ENCODE results near the gene B4GALT1. TPM values are rescaled to one million over a fixed set of nuclear protein-coding genes. Genes with fewer than 3 reads are reported as not detected.

B4GALT1 gene
- total and polyA plus RNA-seq, 8 donors, result 6.4 to 125 (median 24.9) TPM

- TF ChIP-seq POLR2A (IDR thresholded peaks at IDR 0.05) (no peak), POLR2AphosphoS5 (IDR thresholded peaks at IDR 0.05) (peak in 2 of 3 donors; percentile 68 to 86)
- DNase-seq, result peak; percentile 68 to 69
- H3K4me1 ChIP-seq, result peaks cover 30 to 51% (median 39%) of the 10 kb centered on the region in 4 donors
- 31 to 52% (median 33%) methylated on average over 3 of the region's 3 CpGs for WGBS, 5 donors
- no peak overlapping the region for H3K4me3 ChIP-seq
- intact Hi-C loops (cut with DNase I; ENCODE audit: low total_unique reads), result no loop called here
- no peaks in the 10 kb centered on the region for H3K9me3 ChIP-seq
- peak overlapping the region; percentile 57 to 86 (median 77) for H3K27ac ChIP-seq
- H3K27me3 ChIP-seq, result no peaks in the 10 kb centered on the region
- H3K36me3 ChIP-seq, result no peaks in the 10 kb centered on the region
Measured at GRCh38 chr9:33186457-33187168, 19.5 kb upstream of the B4GALT1 start.

DNA sequence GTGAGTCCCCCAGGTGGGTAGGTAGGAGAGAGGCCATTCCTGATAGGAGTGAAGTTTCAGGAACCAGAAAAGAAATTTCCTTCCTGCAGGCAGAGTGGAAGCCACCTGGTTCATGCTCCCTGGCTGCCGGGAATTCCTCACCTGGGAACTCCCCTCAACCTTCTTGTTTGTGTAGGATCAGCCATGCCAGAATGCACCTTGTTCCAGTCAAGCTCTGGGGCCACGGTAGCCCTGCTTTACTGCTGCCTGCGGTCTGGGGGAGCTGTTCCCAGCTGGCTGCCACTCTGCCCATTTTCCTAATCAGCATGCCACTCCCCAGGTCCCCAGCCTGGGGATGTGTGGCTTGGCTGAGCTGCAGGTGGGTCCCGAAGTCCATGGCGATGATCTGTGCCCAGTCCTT lies 18.7 kb upstream of the B4GALT1 start:
- Histone ChIP-seq H3K27me3 (no peaks in the 10 kb centered on the region), H3K4me3 (no peak overlapping the region), H3K9me3 (no peaks in the 10 kb centered on the region), H3K36me3 (no peaks in the 10 kb centered on the region), H3K4me1 (peaks cover 30 to 51% (median 41%) of the 10 kb centered on the region in 4 donors), H3K27ac (peak overlapping the region; percentile 57 to 86 (median 77))
- TF ChIP-seq CTCF (IDR thresholded peaks at IDR 0.05) (no peak), POLR2AphosphoS5 (IDR thresholded peaks at IDR 0.05) (peak in 2 of 3 donors; percentile 24 to 52), POLR2A (IDR thresholded peaks at IDR 0.05) (no peak)
- intact Hi-C loops (cut with DNase I; ENCODE audit: low total_unique reads), result no loop called here
- 26 to 47% (median 40%) methylated on average over 4 to 5 of the region's 5 CpGs for WGBS, 5 donors
- peak; percentile 70 to 74 for DNase-seq

GRCh38 chr9:33185406-33185805 lies 18.3 kb upstream of the B4GALT1 start:
- Histone ChIP-seq H3K9me3 (no peaks in the 10 kb centered on the region), H3K4me1 (peaks cover 30 to 51% (median 41%) of the 10 kb centered on the region in 4 donors), H3K27me3 (no peaks in the 10 kb centered on the region), H3K4me3 (no peak overlapping the region), H3K36me3 (no peaks in the 10 kb centered on the region), H3K27ac (peak overlapping the region; percentile 57 to 86 (median 77))
- DNase-seq, result no peak
- no peak for TF ChIP-seq POLR2A (IDR thresholded peaks at IDR 0.05)
- TF ChIP-seq CTCF (IDR thresholded peaks at IDR 0.05), result no peak
- no peak for TF ChIP-seq EP300 (IDR thresholded peaks at IDR 0.05)
- no peak for TF ChIP-seq POLR2AphosphoS5 (IDR thresholded peaks at IDR 0.05)
- 64 to 68% (median 66%) methylated on average over 11 of the region's 11 CpGs for WGBS, 5 donors
- intact Hi-C loops (cut with DNase I; ENCODE audit: low total_unique reads), result no loop called here

DNA sequence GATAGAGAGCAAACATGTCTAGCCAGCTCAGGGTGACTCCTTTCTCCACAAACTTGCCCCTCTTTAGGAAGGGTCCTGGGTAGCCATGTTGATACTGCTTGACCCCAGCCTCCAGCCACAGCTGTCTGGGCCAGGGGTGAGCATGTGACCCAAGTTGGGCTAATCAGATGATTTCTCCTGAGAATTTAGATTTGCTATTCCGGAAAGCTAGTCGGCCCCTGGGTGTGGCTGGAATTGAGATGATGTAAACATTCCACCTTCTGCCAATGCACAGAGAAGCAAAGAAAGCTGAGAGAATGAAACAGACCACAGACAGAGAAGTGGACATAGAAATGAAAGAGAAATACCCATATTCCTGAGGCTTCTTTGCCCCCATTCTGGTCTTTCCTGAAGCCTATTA lies 17.8 kb upstream of the B4GALT1 start:
- Histone ChIP-seq H3K9me3 (no peaks in the 10 kb centered on the region), H3K27ac (peak overlapping the region; percentile 65 to 86 (median 77)), H3K36me3 (no peaks in the 10 kb centered on the region), H3K27me3 (no peaks in the 10 kb centered on the region), H3K4me3 (no peak overlapping the region), H3K4me1 (peaks cover 30 to 51% (median 41%) of the 10 kb centered on the region in 4 donors)
- peak; percentile 49 to 72 for DNase-seq
- TF ChIP-seq EP300 (IDR thresholded peaks at IDR 0.05) (no peak), POLR2AphosphoS5 (IDR thresholded peaks at IDR 0.05) (peak in 2 of 3 donors; percentile 24 to 41)
- intact Hi-C loops (cut with DNase I; ENCODE audit: low total_unique reads), result no loop called here
- 11 to 31% (median 16%) methylated on average over 2 of the region's 2 CpGs for WGBS, 5 donors

GRCh38 chr9:33182519-33182918 lies 15.4 kb upstream of the B4GALT1 start:
- Histone ChIP-seq H3K27ac (no peak overlapping the region), H3K27me3 (no peaks in the 10 kb centered on the region), H3K9me3 (no peaks in the 10 kb centered on the region), H3K4me1 (peaks cover 27 to 39% (median 31%) of the 10 kb centered on the region in 4 donors), H3K4me3 (no peak overlapping the region), H3K36me3 (no peaks in the 10 kb centered on the region)
- TF ChIP-seq POLR2A (IDR thresholded peaks at IDR 0.05) (no peak), CTCF (IDR thresholded peaks at IDR 0.05) (no peak), POLR2AphosphoS5 (IDR thresholded peaks at IDR 0.05) (no peak), EP300 (IDR thresholded peaks at IDR 0.05) (no peak)
- intact Hi-C loops (cut with DNase I; ENCODE audit: low total_unique reads), result no loop called here
- DNase-seq, result peak in 1 of 2 donors; percentile 17
- 82 to 97% (median 88%) methylated on average over 2 of the region's 2 CpGs for WGBS, 5 donors
